ENCODE results near the gene RAD51AP1.
"Not testable (repeated sequence)": the region's sequence is repeated elsewhere in the genome, so short reads cannot be mapped to it uniquely, and the experiment has no call there.

DNA sequence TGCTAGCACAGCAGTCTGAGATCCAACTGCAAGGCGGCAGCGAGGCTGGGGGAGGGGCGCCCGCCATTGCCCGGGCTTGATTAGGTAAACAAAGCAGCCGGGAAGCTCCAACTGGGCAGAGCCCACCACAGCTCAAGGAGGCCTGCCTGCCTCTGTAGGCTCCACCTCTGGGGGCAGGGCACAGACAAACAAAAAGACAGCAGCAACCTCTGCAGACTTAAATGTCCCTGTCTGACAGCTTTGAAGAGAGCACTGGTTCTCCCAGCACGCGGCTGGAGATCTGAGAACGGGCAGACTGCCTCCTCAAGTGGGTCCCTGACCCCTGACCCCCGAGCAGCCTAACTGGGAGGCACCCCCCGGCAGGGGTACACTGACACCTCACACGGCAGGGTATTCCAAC lies 29.4 kb upstream of the RAD51AP1 start:
- not testable (repeated sequence) for TF ChIP-seq CEBPB (IDR thresholded peaks at IDR 0.05; ENCODE audit: low read depth, low read length); BRCA1 (IDR thresholded peaks at IDR 0.05; ENCODE audit: low read depth, low read length); EZH2 (IDR thresholded peaks at IDR 0.05; ENCODE audit: low read depth, low read length, severe bottlenecking); TEAD4 (IDR thresholded peaks at IDR 0.05; ENCODE audit: low read depth, low read length); EP300 (IDR thresholded peaks at IDR 0.05; ENCODE audit: borderline replicate concordance in 1 of 2, low read depth in 2 of 2, low read length in 2 of 2)
- TF ChIP-seq, protein P1, sequence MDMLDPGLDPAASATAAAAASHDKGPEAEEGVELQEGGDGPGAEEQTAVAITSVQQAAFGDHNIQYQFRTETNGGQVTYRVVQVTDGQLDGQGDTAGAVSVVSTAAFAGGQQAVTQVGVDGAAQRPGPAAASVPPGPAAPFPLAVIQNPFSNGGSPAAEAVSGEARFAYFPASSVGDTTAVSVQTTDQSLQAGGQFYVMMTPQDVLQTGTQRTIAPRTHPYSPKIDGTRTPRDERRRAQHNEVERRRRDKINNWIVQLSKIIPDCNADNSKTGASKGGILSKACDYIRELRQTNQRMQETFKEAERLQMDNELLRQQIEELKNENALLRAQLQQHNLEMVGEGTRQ (IDR thresholded peaks at IDR 0.05; ENCODE audit: low read length) = not testable (repeated sequence)
- TF ChIP-seq, protein P2, sequence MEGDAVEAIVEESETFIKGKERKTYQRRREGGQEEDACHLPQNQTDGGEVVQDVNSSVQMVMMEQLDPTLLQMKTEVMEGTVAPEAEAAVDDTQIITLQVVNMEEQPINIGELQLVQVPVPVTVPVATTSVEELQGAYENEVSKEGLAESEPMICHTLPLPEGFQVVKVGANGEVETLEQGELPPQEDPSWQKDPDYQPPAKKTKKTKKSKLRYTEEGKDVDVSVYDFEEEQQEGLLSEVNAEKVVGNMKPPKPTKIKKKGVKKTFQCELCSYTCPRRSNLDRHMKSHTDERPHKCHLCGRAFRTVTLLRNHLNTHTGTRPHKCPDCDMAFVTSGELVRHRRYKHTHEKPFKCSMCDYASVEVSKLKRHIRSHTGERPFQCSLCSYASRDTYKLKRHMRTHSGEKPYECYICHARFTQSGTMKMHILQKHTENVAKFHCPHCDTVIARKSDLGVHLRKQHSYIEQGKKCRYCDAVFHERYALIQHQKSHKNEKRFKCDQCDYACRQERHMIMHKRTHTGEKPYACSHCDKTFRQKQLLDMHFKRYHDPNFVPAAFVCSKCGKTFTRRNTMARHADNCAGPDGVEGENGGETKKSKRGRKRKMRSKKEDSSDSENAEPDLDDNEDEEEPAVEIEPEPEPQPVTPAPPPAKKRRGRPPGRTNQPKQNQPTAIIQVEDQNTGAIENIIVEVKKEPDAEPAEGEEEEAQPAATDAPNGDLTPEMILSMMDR (IDR thresholded peaks at IDR 0.05; ENCODE audit: control extremely low read depth in 1 of 3, insufficient read depth in 1 of 3, low read depth in 1 of 3, low read length in 3 of 3) = not testable (repeated sequence)
